HepG2 (cell line): ENCODE results near the gene CCDC174. TPM values are rescaled to one million over a fixed set of nuclear protein-coding genes. Genes with fewer than 3 reads are reported as not detected.

Experiments
- ATAC-seq: fragments of 200-7000 bp; cut with Tn5 transposase; 3 replicates; pipeline ENCODE4 v1.9.1; 2020; ENCODE audit warnings: mild to moderate bottlenecking, moderate library complexity
- BruUV-seq: library from RNA; stranded (reverse); fragments of 400-500 nt; replicated peaks from 2 replicates; lab custom pipeline; 2021; lab: Mats Ljungman, UMichigan
- CTCF ChIA-PET: fragments of 300-600 bp; formaldehyde crosslinking; extraction: SDS; loops from one replicate; lab custom pipeline; 2021; ENCODE audit warnings: low total read pairs, inconsistent platforms, low intra/inter-chr PET ratio; lab: Yijun Ruan, JAX
- POLR2A ChIA-PET: fragments of 350-600 bp; sonication (Branson Sonifier 250); formaldehyde crosslinking; loops from one replicate; lab custom pipeline; 2020; ENCODE audit warnings: antibody characterized with exemption, inconsistent platforms; lab: Yijun Ruan, JAX
- DNase-seq: peaks from one replicate; pipeline ENCODE4 v3.0.0-alpha.2; 2015; ENCODE audit warnings: low spot score
- FAIRE-seq: peaks from 3 replicates; lab custom pipeline; 2011; peaks lifted over from hg19 to GRCh38; lab: Jason Lieb, UNC
- H2AFZ ChIP-seq: one replicate; pipeline ENCODE4 v1.6.1; 2011; ENCODE audit warnings: low read length, inconsistent platforms
- H3K27ac ChIP-seq: fragments of 300-600 bp; 3 replicates; pipeline ENCODE4 v1.8.0; 2011; ENCODE audit warnings: mixed run types, mild to moderate bottlenecking, mixed read lengths, low read length, inconsistent platforms; ENCODE audit not compliant: insufficient read depth; ENCODE audit errors: extremely low read length
- H3K27me3 ChIP-seq, 2 experiments: fragments of 200-600 bp in 1 of 2; 2 replicates in 1 of 2; 3 replicates in 1 of 2; pipeline versions ENCODE4 v1.6.0 to v1.8.0; 2011; ENCODE audit warnings: low read length in 2 of 2, mild to moderate bottlenecking in 2 of 2, moderate library complexity in 2 of 2, inconsistent platforms in 1 of 2; ENCODE audit not compliant: insufficient read depth in 2 of 2, control insufficient read depth in 1 of 2
- H3K36me3 ChIP-seq, 2 experiments: fragments of 200-600 bp in 1 of 2; replicated peaks in 1 of 2; 2 replicates in 1 of 2; 3 replicates in 1 of 2; pipeline versions ENCODE4 v1.5.1 to v1.8.0; 2011; ENCODE audit warnings: low read length in 2 of 2, inconsistent platforms in 1 of 2; ENCODE audit not compliant: insufficient read depth in 2 of 2, control insufficient read depth in 1 of 2
- H3K4me1 ChIP-seq: 2 replicates; pipeline ENCODE4 v1.5.1; 2012; ENCODE audit warnings: low read length, inconsistent platforms; ENCODE audit not compliant: insufficient read depth
- H3K4me2 ChIP-seq: 2 replicates; pipeline ENCODE4 v1.6.0; 2011; ENCODE audit warnings: low read depth, low read length, inconsistent platforms
- H3K4me3 ChIP-seq, 3 experiments: fragments of 200-600 bp in 1 of 3; sonication (generic), shearing (Covaris generic) in 1 of 3; replicated peaks in 1 of 3; 2 replicates each; pipeline ENCODE4 v1.5.1; 2011 to 2016; ENCODE audit warnings: low read length in 3 of 3, inconsistent platforms in 2 of 3, low read depth in 2 of 3, mild to moderate bottlenecking in 2 of 3, control low read depth in 1 of 3, mixed read lengths in 1 of 3; ENCODE audit not compliant: insufficient read depth in 1 of 3
- H3K79me2 ChIP-seq: one replicate; pipeline ENCODE4 v1.6.1; 2011; ENCODE audit warnings: low read length, inconsistent platforms; ENCODE audit not compliant: insufficient read depth
- H3K9ac ChIP-seq: 2 replicates; pipeline ENCODE4 v1.6.0; 2011; ENCODE audit warnings: mild to moderate bottlenecking, low read depth, low read length, inconsistent platforms; ENCODE audit not compliant: insufficient read depth
- H3K9me3 ChIP-seq: 2 replicates; pipeline ENCODE4 v1.5.1; 2012; ENCODE audit warnings: mild to moderate bottlenecking, low read length
- H4K20me1 ChIP-seq: 2 replicates; pipeline ENCODE4 v1.6.0; 2011; ENCODE audit warnings: inconsistent platforms, mild to moderate bottlenecking, low read length, moderate library complexity; ENCODE audit not compliant: insufficient read depth
- ATRX ChIP-seq: sonication (generic); formaldehyde crosslinking; IDR thresholded peaks from 2 replicates; pipeline ENCODE4 v1.4.0; 2020; ENCODE audit warnings: missing genetic modification reagents, borderline replicate concordance
- CCDC6 ChIP-seq: sonication (generic); formaldehyde crosslinking; IDR thresholded peaks from 2 replicates; pipeline ENCODE4 v1.8.1; 2022; ENCODE audit warnings: mild to moderate bottlenecking, missing genetic modification reagents, moderate library complexity
- CEBPG ChIP-seq: IDR thresholded peaks from 2 replicates; pipeline ENCODE4 v1.6.1; 2016
- HCFC1 ChIP-seq: fragments of 150-350 bp; IDR thresholded peaks from 2 replicates; pipeline ENCODE4 v1.6.1; 2014; ENCODE audit warnings: low read depth, low read length
- HNF4A ChIP-seq: sonication (generic); formaldehyde crosslinking; IDR thresholded peaks from 2 replicates; pipeline ENCODE4 v1.4.0; 2020; ENCODE audit warnings: missing genetic modification reagents
- NFIC ChIP-seq: IDR thresholded peaks from 2 replicates; pipeline ENCODE4 v1.6.1; 2012; ENCODE audit warnings: mild to moderate bottlenecking, low read length, inconsistent platforms
- TRIM24 ChIP-seq: sonication (generic); formaldehyde crosslinking; IDR thresholded peaks from 2 replicates; pipeline ENCODE4 v1.8.0; 2022; ENCODE audit warnings: mild to moderate bottlenecking, missing genetic modification reagents
- ZBTB42 ChIP-seq: sonication (generic); formaldehyde crosslinking; IDR thresholded peaks from 2 replicates; pipeline ENCODE4 v1.5.0; 2020; ENCODE audit warnings: mild to moderate bottlenecking, missing genetic modification reagents
- ZKSCAN8 ChIP-seq: IDR thresholded peaks from 2 replicates; pipeline ENCODE4 v1.6.1; 2016; ENCODE audit warnings: borderline replicate concordance, missing genetic modification reagents, missing compliant biosample characterization
- ZNF20 ChIP-seq: sonication (generic); formaldehyde crosslinking; IDR thresholded peaks from 2 replicates; pipeline ENCODE4 v1.4.0; 2020; ENCODE audit warnings: mild to moderate bottlenecking, moderate library complexity, missing genetic modification reagents
- ZNF468 ChIP-seq: sonication (generic); formaldehyde crosslinking; IDR thresholded peaks from 2 replicates; pipeline ENCODE4 v1.8.0; 2022; ENCODE audit warnings: mild to moderate bottlenecking, moderate library complexity, missing genetic modification reagents
- WGBS: methylation state at CpG from one replicate; pipeline ENCODE4 v1.1.6; 2017; ENCODE audit warnings: low lambda C conversion rate; 5-methylcytosine and 5-hydroxymethylcytosine counted together
- in situ Hi-C: cut with HindIII; loops from 2 replicates; pipeline ENCODE4 v1.10.0; 2017; ENCODE audit warnings: low pct_unique_long_range_greater_than_20kb; ENCODE audit not compliant: extremely low pct_ligation_motif_present
- intact Hi-C: fragments of 100-400 bp; cut with micrococcal nuclease; formaldehyde crosslinking; loops from one replicate; pipeline ENCODE4 v1.10.0; 2022; ENCODE audit not compliant: unreplicated experiment
- polyA plus RNA-seq, 8 experiments: library from polyadenylated mRNA; depleted of rRNA in 3 of 8; stranded (reverse) in 7 of 8; unstranded in 1 of 8; fragments of >200 nt; fragmentation: Illumina TruSeq in 4 of 8; extraction: Trizol in 4 of 8; gene quantifications; 2 replicates each; pipeline versions ENCODE4 v1.2.1 to v1.2.3, GENCODE V29; 2011 to 2016; ENCODE audit warnings: low read depth in 4 of 8, missing spikeins in 1 of 8, mixed read lengths in 1 of 8; ENCODE audit not compliant: insufficient read depth in 1 of 8
- total RNA-seq, 5 experiments: library from RNA; depleted of rRNA; stranded (reverse); fragments of >200 nt; fragmentation: Illumina TruSeq; extraction: Trizol; gene quantifications; 2 replicates each; pipeline ENCODE4 v1.2.3, GENCODE V29; 2016; ENCODE audit warnings: low read depth in 1 of 5
- TF ChIP-seq, protein P1 (sequence below): sonication (generic); formaldehyde crosslinking; IDR thresholded peaks from 2 replicates; pipeline ENCODE4 v1.5.1; 2020; ENCODE audit warnings: mild to moderate bottlenecking, missing genetic modification reagents
- TF ChIP-seq, protein P2 (sequence below): sonication (generic); formaldehyde crosslinking; IDR thresholded peaks from 2 replicates; pipeline ENCODE4 v1.4.0; 2020; ENCODE audit warnings: low read depth, mild to moderate bottlenecking, missing genetic modification reagents
- TF ChIP-seq, protein P3 (sequence below): IDR thresholded peaks from 2 replicates; pipeline ENCODE4 v1.6.1; 2016; ENCODE audit warnings: control low read depth
- TF ChIP-seq, protein P4 (sequence below): IDR thresholded peaks from 2 replicates; pipeline ENCODE4 v1.6.1; 2016; ENCODE audit warnings: missing biosample characterization, missing genetic modification reagents, low read depth
- TF ChIP-seq, protein P5 (sequence below): sonication (generic); formaldehyde crosslinking; IDR thresholded peaks from 2 replicates; pipeline ENCODE4 v1.4.0; 2020; ENCODE audit warnings: missing genetic modification reagents
- TF ChIP-seq, protein P6 (sequence below): sonication (generic); formaldehyde crosslinking; IDR thresholded peaks from 2 replicates; pipeline ENCODE4 v1.8.0; 2022; ENCODE audit warnings: mild to moderate bottlenecking, missing genetic modification reagents, moderate library complexity

The CCDC174 gene
- total and polyA plus RNA-seq, 2 of the 13 experiments (the other 11 are each of a cell fraction or from before 2014, with no cell fraction given): 5.4 to 11.0 TPM

DNA sequence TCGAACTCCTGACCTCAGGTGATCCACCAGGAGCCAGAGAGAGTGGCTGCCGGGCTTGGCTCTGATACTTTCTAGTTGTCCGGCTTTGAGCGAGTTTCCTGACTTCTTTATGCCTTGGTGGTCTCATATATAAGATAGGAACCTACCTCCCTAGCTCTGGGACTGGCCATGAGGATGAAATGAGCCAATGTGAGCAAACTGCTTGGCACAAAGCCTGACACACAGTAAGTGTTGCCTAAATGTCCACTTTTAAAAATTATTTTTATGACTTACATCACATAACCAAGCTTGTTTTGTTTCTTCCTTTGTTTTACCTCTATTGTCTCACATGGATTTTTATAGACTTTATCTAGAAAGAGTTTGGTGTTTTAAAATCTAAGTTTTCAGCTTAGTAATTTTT is 42.1 kb upstream of the CCDC174 start:
- Histone ChIP-seq H3K36me3 (no peaks in the 10 kb centered on the region), H3K79me2 (no peaks in the 10 kb centered on the region), H2AFZ (no peak overlapping the region), H3K27ac (no peak overlapping the region), H3K4me2 (no peak overlapping the region), H3K4me3 (no peak overlapping the region), H3K27me3 (peaks cover 0 to 15% of the 10 kb centered on the region in 2 experiments; a peak in 3 of 5 replicates), H4K20me1 (no peaks in the 10 kb centered on the region), H3K9ac (no peak overlapping the region), H3K4me1 (no peaks in the 10 kb centered on the region), H3K9me3 (no peaks in the 10 kb centered on the region)
- 6% methylated on average over 4 of the region's 4 CpGs for WGBS
- in situ Hi-C loops (no loop called here), intact Hi-C loops (no loop called here)
- POLR2A ChIA-PET: no interaction called here
- CTCF ChIA-PET: no interaction called here
- ATAC-seq: no peak
- BruUV-seq: no TSS peak
- no peak for DNase-seq
- TF ChIP-seq, protein P1, sequence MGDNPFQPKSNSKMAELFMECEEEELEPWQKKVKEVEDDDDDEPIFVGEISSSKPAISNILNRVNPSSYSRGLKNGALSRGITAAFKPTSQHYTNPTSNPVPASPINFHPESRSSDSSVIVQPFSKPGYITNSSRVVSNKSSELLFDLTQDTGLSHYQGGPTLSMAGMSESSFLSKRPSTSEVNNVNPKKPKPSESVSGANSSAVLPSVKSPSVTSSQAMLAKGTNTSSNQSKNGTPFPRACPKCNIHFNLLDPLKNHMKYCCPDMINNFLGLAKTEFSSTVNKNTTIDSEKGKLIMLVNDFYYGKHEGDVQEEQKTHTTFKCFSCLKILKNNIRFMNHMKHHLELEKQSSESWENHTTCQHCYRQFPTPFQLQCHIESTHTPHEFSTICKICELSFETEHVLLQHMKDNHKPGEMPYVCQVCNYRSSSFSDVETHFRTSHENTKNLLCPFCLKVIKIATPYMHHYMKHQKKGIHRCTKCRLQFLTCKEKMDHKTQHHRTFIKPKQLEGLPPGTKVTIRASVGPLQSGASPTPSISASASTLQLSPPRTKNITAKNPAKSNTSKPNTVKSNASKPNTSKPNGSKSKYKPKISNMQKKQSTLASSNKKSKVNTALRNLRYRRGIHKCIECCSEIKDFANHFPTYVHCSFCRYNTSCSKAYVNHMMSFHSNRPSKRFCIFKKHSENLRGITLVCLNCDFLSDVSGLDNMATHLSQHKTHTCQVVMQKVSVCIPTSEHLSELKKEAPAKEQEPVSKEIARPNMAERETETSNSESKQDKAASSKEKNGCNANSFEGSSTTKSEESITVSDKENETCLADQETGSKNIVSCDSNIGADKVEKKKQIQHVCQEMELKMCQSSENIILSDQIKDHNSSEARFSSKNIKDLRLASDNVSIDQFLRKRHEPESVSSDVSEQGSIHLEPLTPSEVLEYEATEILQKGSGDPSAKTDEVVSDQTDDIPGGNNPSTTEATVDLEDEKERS (CRISPR knock-in tag): no peak
- TF ChIP-seq HCFC1 (no peak), ZKSCAN8 (CRISPR knock-in tag) (no peak), ZNF20 (no peak), ZBTB42 (no peak), CEBPG (no peak), NFIC (no peak), CCDC6 (CRISPR knock-in tag) (no peak), ATRX (CRISPR knock-in tag) (no peak), HNF4A (CRISPR knock-in tag) (no peak), ZNF468 (CRISPR knock-in tag) (no peak), TRIM24 (no peak)
- TF ChIP-seq, protein P2, sequence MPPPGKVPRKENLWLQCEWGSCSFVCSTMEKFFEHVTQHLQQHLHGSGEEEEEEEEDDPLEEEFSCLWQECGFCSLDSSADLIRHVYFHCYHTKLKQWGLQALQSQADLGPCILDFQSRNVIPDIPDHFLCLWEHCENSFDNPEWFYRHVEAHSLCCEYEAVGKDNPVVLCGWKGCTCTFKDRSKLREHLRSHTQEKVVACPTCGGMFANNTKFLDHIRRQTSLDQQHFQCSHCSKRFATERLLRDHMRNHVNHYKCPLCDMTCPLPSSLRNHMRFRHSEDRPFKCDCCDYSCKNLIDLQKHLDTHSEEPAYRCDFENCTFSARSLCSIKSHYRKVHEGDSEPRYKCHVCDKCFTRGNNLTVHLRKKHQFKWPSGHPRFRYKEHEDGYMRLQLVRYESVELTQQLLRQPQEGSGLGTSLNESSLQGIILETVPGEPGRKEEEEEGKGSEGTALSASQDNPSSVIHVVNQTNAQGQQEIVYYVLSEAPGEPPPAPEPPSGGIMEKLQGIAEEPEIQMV (CRISPR knock-in tag): no peak
- TF ChIP-seq, protein P3, sequence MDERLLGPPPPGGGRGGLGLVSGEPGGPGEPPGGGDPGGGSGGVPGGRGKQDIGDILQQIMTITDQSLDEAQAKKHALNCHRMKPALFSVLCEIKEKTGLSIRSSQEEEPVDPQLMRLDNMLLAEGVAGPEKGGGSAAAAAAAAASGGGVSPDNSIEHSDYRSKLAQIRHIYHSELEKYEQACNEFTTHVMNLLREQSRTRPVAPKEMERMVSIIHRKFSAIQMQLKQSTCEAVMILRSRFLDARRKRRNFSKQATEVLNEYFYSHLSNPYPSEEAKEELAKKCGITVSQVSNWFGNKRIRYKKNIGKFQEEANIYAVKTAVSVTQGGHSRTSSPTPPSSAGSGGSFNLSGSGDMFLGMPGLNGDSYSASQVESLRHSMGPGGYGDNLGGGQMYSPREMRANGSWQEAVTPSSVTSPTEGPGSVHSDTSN (CRISPR knock-in tag): no peak
- TF ChIP-seq, protein P4, sequence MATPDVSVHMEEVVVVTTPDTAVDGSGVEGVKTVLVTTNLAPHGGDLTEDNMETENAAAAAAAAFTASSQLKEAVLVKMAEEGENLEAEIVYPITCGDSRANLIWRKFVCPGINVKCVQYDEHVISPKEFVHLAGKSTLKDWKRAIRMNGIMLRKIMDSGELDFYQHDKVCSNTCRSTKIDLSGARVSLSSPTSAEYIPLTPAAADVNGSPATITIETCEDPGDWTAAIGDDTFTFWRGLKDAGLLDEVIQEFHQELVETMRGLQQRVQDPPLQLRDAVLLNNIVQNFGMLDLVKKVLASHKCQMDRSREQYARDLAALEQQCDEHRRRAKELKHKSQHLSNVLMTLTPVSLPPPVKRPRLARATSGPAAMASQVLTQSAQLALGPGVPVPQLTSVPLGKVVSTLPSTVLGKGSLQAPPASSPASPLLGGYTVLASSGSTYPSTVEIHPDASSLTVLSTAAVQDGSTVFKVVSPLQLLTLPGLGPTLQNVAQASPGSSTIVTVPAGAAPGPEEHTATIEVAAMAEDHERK (CRISPR knock-in tag): no peak
- TF ChIP-seq, protein P5, sequence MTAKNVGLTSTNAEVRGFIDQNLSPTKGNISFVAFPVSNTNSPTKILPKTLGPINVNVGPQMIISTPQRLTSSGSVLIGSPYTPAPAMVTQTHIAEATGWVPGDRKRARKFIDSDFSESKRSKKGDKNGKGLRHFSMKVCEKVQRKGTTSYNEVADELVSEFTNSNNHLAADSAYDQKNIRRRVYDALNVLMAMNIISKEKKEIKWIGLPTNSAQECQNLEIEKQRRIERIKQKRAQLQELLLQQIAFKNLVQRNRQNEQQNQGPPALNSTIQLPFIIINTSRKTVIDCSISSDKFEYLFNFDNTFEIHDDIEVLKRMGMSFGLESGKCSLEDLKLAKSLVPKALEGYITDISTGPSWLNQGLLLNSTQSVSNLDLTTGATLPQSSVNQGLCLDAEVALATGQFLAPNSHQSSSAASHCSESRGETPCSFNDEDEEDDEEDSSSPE (CRISPR knock-in tag): no peak
- TF ChIP-seq, protein P6, sequence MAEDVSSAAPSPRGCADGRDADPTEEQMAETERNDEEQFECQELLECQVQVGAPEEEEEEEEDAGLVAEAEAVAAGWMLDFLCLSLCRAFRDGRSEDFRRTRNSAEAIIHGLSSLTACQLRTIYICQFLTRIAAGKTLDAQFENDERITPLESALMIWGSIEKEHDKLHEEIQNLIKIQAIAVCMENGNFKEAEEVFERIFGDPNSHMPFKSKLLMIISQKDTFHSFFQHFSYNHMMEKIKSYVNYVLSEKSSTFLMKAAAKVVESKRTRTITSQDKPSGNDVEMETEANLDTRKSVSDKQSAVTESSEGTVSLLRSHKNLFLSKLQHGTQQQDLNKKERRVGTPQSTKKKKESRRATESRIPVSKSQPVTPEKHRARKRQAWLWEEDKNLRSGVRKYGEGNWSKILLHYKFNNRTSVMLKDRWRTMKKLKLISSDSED (CRISPR knock-in tag): no peak
- no peak for FAIRE-seq
